ENCODE measurements around the gene AJAP1.

DNA sequence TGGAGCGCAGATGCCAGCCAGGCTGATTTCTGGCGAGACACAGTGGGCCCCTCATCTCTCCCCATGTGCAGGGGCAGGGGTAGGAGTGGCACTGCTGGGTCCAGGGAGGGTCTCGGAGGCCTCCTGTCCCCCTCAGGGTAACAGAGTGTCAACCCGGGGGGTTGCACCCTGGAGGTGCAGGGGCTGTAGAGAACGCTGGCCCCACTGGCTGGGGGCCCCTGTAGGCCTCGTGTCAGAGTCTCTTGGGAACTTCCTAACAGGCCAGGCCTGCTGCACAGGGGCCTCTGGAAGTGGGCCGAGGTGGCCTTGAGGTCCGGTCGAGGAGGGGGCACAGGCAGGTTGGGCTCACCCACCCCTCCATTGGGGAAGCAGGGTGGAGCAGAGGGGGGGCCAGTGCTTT is 38.9 kb upstream of the AJAP1 start:
- TF ChIP-seq, protein P1, sequence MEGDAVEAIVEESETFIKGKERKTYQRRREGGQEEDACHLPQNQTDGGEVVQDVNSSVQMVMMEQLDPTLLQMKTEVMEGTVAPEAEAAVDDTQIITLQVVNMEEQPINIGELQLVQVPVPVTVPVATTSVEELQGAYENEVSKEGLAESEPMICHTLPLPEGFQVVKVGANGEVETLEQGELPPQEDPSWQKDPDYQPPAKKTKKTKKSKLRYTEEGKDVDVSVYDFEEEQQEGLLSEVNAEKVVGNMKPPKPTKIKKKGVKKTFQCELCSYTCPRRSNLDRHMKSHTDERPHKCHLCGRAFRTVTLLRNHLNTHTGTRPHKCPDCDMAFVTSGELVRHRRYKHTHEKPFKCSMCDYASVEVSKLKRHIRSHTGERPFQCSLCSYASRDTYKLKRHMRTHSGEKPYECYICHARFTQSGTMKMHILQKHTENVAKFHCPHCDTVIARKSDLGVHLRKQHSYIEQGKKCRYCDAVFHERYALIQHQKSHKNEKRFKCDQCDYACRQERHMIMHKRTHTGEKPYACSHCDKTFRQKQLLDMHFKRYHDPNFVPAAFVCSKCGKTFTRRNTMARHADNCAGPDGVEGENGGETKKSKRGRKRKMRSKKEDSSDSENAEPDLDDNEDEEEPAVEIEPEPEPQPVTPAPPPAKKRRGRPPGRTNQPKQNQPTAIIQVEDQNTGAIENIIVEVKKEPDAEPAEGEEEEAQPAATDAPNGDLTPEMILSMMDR (IDR thresholded peaks at IDR 0.05), result no peak
- TF ChIP-seq EP300 (IDR thresholded peaks at IDR 0.05) (no peak), POLR2AphosphoS5 (IDR thresholded peaks at IDR 0.05) (no peak)
